Mucosa of stomach (tissue), 1 donor: Measurements from ENCODE around the gene PDP2.

ENCODE experiments used
- H3K27me3 ChIP-seq: one replicate; pipeline ENCODE4 v1.7.0; 2013; ENCODE audit warnings: mild to moderate bottlenecking, low read length; ENCODE audit not compliant: control insufficient read depth, insufficient read depth
- H3K36me3 ChIP-seq: one replicate; pipeline ENCODE4 v1.7.0; 2013; ENCODE audit warnings: low read length; ENCODE audit not compliant: control insufficient read depth, insufficient read depth
- H3K4me1 ChIP-seq: one replicate; pipeline ENCODE4 v1.7.0; 2013; ENCODE audit warnings: mild to moderate bottlenecking, low read length; ENCODE audit not compliant: control insufficient read depth, insufficient read depth
- H3K4me3 ChIP-seq: one replicate; pipeline ENCODE4 v1.7.0; 2013; ENCODE audit warnings: low read length
- H3K9ac ChIP-seq: one replicate; pipeline ENCODE4 v1.7.0; 2013; ENCODE audit warnings: mild to moderate bottlenecking, low read length, moderate library complexity
- H3K9me3 ChIP-seq: one replicate; pipeline ENCODE4 v1.7.0; 2013; ENCODE audit warnings: mild to moderate bottlenecking, low read length, moderate library complexity; ENCODE audit not compliant: control insufficient read depth
- donor health status: Pancreatic carcinoma.

Gene PDP2

GRCh38 chr16:66880288-66881013 is at the start of gene PDP2:
Gene PDP2 (plus strand): TSS chr16:66880515. CDS start chr16:66884285, 3,770 bp downstream.
- H3K9ac ChIP-seq, result peak within 1 kb of the TSS; percentile 74

GRCh38 chr16:66832190-66832589 is 48.1 kb upstream of the PDP2 start:
- Histone ChIP-seq H3K36me3 (no peaks in the 10 kb centered on the region), H3K9ac (no peak overlapping the region), H3K9me3 (no peaks in the 10 kb centered on the region), H3K4me1 (peaks cover 7% of the 10 kb centered on the region), H3K4me3 (no peak overlapping the region), H3K27me3 (no peaks in the 10 kb centered on the region)

More at GRCh38 chr16:66880288-66881013, at the start of gene PDP2:
- Histone ChIP-seq H3K4me1 (peaks cover 5% of the 10 kb centered on the region), H3K4me3 (peak within 1 kb of the TSS; percentile 86), H3K9me3 (no peaks in the 10 kb centered on the region), H3K27me3 (no peaks in the 10 kb centered on the region), H3K36me3 (no peaks in the 10 kb centered on the region)

- no peaks in the 10 kb centered on the region for H3K9me3 ChIP-seq
- H3K4me3 ChIP-seq, result no peak overlapping the region
- H3K4me1 ChIP-seq, result peaks cover 7% of the 10 kb centered on the region
- H3K36me3 ChIP-seq, result no peaks in the 10 kb centered on the region
- H3K27me3 ChIP-seq, result no peaks in the 10 kb centered on the region
- no peak overlapping the region for H3K9ac ChIP-seq
Observed at GRCh38 chr16:66832661-66833305, 47.5 kb upstream of the PDP2 start.

GRCh38 chr16:66834746-66835145 is 45.6 kb upstream of the PDP2 start:
- Histone ChIP-seq H3K36me3 (no peaks in the 10 kb centered on the region), H3K27me3 (no peaks in the 10 kb centered on the region), H3K4me1 (peaks cover 2% of the 10 kb centered on the region)

GRCh38 chr16:66840883-66841282 is 39.4 kb upstream of the PDP2 start:
- Histone ChIP-seq H3K9me3 (no peaks in the 10 kb centered on the region), H3K36me3 (no peaks in the 10 kb centered on the region), H3K4me1 (peaks cover 9% of the 10 kb centered on the region), H3K4me3 (no peak overlapping the region), H3K27me3 (peaks cover 23% of the 10 kb centered on the region), H3K9ac (no peak overlapping the region)

More at GRCh38 chr16:66834746-66835145, 45.6 kb upstream of the PDP2 start:
- Histone ChIP-seq H3K9me3 (no peaks in the 10 kb centered on the region), H3K4me3 (no peak overlapping the region), H3K9ac (no peak overlapping the region)

- peaks cover 9% of the 10 kb centered on the region for H3K4me1 ChIP-seq
- H3K9ac ChIP-seq, result no peak overlapping the region
- H3K4me3 ChIP-seq, result no peak overlapping the region
- peaks cover 28% of the 10 kb centered on the region for H3K27me3 ChIP-seq
- no peaks in the 10 kb centered on the region for H3K36me3 ChIP-seq
- H3K9me3 ChIP-seq, result no peaks in the 10 kb centered on the region
Observed at GRCh38 chr16:66841366-66841765, 38.9 kb upstream of the PDP2 start.

GRCh38 chr16:66842765-66843164 is 37.5 kb upstream of the PDP2 start:
- Histone ChIP-seq H3K9me3 (no peaks in the 10 kb centered on the region), H3K27me3 (peaks cover 40% of the 10 kb centered on the region), H3K9ac (no peak overlapping the region), H3K4me1 (peaks cover 9% of the 10 kb centered on the region), H3K4me3 (no peak overlapping the region), H3K36me3 (no peaks in the 10 kb centered on the region)

- Histone ChIP-seq H3K4me1 (peaks cover 9% of the 10 kb centered on the region), H3K9ac (no peak overlapping the region), H3K27me3 (peaks cover 41% of the 10 kb centered on the region), H3K4me3 (no peak overlapping the region), H3K9me3 (no peaks in the 10 kb centered on the region), H3K36me3 (no peaks in the 10 kb centered on the region)
Observed at GRCh38 chr16:66843191-66843590, 37.1 kb upstream of the PDP2 start.

GRCh38 chr16:66844009-66844341 is 36.3 kb upstream of the PDP2 start:
- Histone ChIP-seq H3K36me3 (no peaks in the 10 kb centered on the region), H3K9me3 (no peaks in the 10 kb centered on the region), H3K27me3 (peaks cover 45% of the 10 kb centered on the region), H3K4me3 (no peak overlapping the region), H3K9ac (no peak overlapping the region), H3K4me1 (peaks cover 9% of the 10 kb centered on the region)

- Histone ChIP-seq H3K27me3 (peaks cover 45% of the 10 kb centered on the region), H3K4me1 (peaks cover 9% of the 10 kb centered on the region), H3K4me3 (no peak within 1 kb of the TSS), H3K9ac (no peak within 1 kb of the TSS), H3K9me3 (no peaks in the 10 kb centered on the region), H3K36me3 (no peaks in the 10 kb centered on the region)
Observed at GRCh38 chr16:66844342-66845079, 35.8 kb upstream of the PDP2 start, which contains the start of gene CA7. Gene CA7 (plus strand): TSS chr16:66844414. CDS start chr16:66844488, 74 bp downstream.

GRCh38 chr16:66845080-66845410 is 35.3 kb upstream of the PDP2 start:
- H3K4me1 ChIP-seq, result peaks cover 9% of the 10 kb centered on the region
- H3K27me3 ChIP-seq, result peaks cover 45% of the 10 kb centered on the region
- no peaks in the 10 kb centered on the region for H3K36me3 ChIP-seq
- no peak overlapping the region for H3K4me3 ChIP-seq
- H3K9ac ChIP-seq, result no peak overlapping the region
- no peaks in the 10 kb centered on the region for H3K9me3 ChIP-seq

GRCh38 chr16:66845791-66846221 is 34.5 kb upstream of the PDP2 start:
- peaks cover 9% of the 10 kb centered on the region for H3K4me1 ChIP-seq
- no peaks in the 10 kb centered on the region for H3K36me3 ChIP-seq
- H3K4me3 ChIP-seq, result no peak overlapping the region
- no peak overlapping the region for H3K9ac ChIP-seq
- no peaks in the 10 kb centered on the region for H3K9me3 ChIP-seq
- peaks cover 45% of the 10 kb centered on the region for H3K27me3 ChIP-seq
